ENCODE results near the gene ZSCAN32.

The ZSCAN32 gene

DNA sequence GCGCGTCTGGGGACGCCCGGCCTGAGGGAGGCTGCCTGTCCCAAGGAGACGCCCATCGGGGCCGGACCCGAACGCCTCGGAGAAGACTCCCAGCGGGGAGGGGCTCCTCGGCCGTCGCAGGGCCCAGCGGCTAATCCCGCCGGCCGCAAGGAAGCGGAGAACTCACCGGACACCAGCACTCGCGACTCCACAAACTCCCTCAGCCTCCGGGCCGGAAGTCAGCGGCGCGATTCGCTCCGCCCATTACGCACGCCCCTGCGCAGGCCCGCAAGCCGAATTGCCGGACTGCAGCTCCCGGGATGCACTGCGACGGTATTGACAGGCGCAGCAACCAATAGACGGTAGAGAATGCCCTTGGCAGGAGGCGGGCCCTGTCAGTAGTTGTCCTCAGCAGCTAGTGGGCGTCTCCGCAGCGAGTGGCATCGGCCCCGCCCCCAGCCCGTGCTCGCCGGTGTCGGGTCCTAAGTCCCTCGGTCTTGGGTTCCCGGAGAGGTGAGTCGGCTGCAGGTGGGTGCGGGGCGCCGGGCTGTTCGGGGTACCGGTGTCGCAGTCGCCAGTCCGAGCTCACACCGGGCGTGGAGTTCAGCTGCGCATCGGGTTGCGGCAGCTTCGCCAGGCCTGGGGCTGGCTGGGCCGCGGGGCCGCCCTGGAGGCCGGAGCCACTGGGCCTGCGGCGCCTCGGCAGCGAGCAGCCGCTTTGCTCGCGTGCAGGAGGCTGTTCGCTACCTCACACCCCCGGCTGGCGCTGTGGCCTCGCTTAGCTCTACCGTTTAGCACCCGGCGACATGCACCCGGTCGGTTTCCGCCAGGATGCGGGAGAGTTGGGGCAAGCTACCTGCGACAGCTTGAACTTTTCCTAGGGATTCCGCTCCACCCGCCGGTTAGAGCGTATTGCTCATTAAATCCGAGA lies at the start of gene ZSCAN32, which contains the start of gene ZNF174:
Gene ZSCAN32 (minus strand): TSS at position 226 of the 910 bp plus-strand sequence. CDS start 3,447 bp downstream, outside the sequence.
Gene ZNF174 (plus strand): TSS at position 437 of the 910 bp plus-strand sequence. CDS start 790 bp downstream, outside the sequence.
- peak; percentile 98 for DNase-seq (ENCODE audit: low spot score)

DNA sequence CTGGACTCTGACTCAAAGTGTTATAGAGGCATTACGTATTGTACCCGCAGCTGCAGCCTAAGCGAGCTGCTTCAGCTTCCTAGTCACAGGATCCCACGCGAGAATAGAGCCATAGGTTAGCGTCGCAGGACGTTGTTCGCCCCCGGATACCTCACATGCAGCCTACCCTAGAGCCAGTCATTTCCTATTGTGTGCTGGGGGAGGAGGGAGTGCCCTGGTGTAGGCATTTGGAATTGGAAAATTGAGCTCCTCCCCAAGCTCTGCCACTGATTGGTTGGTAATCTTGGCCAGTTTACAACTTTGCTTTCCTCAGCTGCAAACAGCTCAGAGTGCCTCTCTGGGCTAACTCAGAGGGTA lies 43.2 kb upstream of the ZSCAN32 start:
- DNase-seq (ENCODE audit: low spot score): peak; percentile 50

DNA sequence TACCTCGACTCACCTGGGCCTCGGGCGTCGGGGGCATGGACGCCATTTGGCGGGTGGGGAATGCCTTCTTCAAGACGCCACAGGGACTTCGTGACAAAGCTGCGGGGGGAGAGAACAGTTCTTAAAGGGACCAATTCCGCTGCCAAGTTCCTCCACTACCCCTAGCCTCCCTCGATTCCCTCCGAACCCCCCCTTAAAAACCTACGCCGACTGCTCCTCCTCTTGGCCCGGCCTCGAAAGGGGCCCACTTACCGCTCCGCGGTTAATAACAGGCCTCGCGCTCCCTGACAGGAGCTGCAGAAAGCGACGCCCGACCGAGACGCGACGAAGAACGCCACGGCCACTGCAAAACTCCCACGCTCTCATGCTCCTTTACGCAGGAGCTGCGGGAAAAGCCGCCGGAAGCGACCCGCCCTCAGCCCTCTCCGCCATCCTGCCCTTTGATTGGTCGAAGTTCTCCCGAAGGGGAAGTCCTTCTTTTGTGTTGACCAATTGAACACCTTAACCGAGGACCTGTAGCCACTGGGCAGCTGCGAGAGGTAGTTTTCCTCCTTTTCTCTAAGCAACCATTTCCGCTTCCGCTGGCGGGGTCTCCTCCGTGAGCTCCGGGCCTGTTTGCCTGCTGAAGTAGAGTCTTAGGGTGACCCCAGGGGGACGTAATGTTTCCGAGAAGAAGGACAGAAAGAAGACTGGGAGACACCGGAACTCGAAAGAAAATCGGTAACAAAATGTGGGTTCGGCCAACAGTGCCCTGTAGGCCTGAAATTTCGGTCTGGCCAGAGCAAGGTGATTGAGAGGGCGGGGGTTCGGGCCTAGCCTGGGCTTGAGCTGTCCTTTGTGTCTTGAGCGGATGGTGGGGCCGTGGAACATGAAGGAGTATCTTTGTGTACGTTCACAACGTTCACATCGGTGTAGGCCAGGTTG lies 42.6 kb upstream of the ZSCAN32 start, which contains the start of the genes NAA60 and ZNF597:
Gene NAA60 (plus strand): TSS at position 573 of the 924 bp plus-strand sequence. CDS start 32,548 bp downstream, outside the sequence.
Gene ZNF597 (minus strand): TSS at position 397 of the 924 bp plus-strand sequence. CDS start 351 bp downstream, at position 46.
- DNase-seq (ENCODE audit: low spot score): peak; percentile 89

DNA sequence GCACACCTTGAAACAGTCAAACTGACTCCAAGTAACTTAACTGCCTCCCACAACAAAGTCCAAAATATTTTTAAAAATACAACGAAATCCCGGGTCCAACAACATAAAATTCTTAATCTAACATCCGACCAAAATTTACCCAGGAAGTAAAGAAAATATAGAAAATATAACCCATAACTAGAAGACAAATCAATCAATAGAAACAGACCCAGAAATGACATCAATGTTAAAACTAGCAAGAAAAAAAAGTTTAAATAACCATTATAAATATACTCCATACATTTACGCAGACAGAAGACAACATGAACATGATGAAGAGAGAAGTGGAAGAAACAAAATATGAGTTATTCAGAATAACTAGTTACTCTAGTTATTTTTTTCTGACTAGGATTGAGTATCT lies 38.8 kb upstream of the ZSCAN32 start:
- no peak for DNase-seq (ENCODE audit: low spot score)

DNA sequence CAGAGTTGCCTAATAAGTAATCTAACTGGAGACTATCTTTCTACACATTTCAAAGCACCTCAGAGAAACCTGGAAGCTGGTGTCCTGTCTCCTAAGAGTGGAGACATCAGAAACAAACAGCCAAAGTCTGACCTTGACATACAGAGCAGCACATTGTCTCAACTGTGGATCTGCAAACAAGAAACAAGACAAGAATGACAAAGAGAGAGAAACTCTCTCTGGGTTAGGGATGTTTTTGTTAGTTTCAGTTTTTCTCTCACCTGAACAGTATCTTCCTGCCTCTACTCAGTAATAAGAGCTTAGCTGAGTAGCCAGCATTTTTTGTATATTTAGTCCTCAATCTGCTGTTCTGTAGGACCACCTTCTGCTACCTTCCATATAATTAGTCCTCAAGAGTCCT lies 33.6 kb upstream of the ZSCAN32 start:
- no peak for DNase-seq (ENCODE audit: low spot score)

DNA sequence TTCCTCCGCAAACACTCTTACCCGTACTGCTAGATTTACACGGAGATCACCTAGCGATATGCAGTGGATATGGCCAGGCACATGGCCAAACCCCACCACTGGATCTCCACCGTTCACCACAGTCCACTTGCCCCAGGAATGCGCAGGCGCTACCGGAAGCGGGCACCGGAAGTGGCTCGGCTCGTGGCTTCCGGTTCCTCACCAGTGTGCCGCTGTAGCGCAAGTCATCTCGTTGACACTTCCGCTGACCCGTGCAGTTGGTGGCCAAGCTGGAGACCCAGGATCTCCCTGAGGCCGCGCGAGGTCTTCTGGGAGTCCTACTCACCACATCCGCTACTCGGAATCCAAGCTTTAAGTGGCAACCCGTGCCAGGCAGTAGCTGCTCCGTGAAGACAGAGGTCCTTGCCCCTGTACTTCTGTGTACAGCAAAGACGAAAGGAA lies 31.0 kb upstream of the ZSCAN32 start:
- DNase-seq (ENCODE audit: low spot score): peak; percentile 26

DNA sequence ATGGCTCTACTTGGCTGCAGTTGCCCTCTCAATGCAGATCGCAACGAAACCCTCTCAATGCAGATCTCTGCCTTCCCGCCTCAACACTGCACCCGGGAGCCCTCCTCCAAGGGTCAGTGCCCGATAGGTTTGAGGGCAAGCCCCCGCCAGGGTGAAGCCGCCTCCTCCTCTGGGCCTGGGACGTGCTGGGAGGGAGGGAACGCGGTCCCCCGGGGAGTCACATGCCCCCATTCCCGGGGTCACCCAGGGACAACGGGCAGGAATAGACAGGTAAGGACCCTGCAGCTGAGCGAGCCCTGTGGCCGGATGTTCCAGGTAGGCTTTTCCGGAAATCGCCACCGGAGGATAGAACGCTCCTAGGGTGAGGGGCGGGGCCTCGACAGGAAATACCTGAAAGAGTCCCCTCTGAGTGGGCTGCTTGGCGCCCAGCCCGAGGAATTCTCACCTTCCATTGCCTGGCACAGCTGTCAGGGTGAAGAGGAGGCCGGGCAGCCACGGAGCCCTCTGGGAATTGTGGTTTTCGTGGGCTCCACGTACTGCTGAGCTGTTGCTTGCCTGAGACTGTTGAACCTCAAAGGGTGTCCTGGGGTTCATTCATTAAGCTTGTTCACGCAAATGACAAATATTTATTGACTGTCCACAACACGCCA lies 13.1 kb upstream of the ZSCAN32 start:
- DNase-seq (ENCODE audit: low spot score): no peak

DNA sequence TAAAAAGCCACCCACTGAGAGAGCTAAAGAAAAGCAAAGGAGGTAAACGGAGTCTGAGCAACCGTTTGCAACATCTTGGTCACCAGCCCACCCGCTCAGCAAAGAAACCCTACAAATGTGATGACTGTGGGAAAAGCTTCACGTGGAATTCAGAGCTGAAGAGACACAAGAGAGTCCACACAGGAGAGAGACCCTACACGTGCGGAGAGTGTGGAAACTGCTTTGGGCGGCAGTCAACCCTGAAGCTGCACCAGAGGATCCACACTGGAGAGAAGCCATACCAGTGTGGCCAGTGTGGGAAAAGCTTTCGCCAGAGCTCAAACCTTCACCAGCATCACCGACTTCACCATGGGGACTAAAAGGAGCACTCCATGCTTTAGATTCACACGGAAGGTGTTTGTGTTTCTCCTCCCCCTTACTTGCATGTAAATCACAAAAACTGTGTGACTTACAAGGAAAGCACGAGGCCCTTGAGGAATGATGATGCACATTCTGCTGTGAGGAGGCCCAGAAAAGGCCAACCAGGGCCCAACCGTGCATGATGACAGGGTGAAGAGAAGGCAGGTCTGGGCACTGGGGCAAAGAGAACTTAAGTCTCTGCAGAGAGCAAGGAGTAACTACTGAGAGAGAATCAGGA lies 7.9 kb upstream of the ZSCAN32 start:
- no peak for DNase-seq (ENCODE audit: low spot score)

DNA sequence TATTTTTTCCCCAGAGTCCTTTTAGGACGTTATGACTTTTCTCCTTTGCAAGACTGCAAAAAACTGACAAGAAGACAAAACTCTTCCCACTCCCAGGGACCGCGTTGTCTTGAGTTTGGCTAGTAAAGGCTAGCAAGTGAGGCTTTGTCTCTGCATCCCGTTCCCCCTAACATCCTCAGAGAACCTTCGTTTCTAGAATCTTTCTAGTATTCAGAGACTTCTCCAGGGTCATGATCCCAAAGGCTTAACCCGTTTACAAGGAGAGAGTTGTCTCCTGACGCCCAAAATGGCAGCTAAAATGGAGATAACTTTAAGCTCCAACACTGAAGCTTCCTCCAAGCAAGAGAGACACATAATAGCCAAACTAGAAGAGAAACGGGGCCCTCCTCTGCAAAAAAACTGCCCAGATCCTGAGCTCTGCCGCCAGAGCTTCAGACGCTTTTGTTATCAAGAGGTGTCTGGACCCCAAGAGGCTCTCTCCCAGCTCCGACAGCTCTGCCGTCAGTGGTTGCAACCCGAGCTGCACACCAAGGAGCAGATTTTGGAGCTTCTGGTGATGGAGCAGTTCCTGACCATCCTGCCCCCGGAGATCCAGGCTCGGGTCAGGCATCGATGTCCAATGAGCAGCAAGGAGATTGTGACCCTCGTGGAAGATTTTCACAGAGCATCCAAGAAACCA lies 1.1 kb upstream of the ZSCAN32 start:
- no peak for DNase-seq (ENCODE audit: low spot score)

DNA sequence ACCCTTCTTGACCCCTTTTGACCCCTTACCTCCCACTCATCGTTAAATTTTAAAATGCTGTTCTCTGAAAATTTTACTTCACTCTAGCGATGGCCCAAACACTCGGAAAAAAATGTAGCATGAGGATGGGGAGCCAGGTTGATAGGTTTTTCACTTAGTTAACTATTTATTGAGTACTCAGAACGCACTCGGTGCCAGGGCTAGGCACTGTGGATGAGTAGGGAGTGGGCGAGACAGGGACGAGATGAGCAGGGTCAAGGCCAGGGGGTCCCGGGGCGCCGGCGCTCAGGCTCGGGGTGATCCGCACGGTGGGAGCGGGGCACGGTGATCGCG lies 392 bp downstream of the ZSCAN32 start:
- DNase-seq (ENCODE audit: low spot score): no peak

DNA sequence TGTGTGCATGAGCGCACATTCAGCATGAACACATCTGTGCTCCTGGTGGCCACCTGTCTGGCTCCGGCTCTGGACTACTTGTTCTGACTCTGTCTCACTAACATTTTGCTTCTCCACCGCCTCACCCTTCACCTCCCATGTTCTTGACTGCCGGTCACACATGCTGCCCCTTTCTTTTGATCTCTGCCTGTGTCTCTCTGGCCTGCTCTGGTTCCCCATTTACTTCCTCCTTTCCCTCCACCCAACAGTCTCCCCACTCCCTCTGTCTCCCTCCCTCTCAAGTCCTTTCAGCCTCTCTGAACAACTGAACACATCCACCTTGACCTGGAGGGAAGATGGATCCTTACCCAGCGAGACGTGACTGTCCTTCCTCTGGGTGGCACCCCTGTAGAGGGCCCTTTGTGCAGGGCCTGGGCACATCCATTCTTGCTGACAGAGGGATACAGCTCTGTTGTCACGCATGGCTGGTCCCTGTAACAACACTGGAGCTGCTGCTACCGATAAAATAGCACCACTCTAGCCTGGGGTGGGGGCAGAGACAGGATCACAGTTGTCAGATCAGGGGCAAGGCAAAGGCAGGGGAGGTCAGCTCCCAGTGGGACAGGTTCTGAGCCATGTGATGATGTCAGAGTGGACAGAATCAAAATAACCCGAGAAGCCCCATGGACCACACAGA lies 11.0 kb downstream of the ZSCAN32 start:
- no peak for DNase-seq (ENCODE audit: low spot score)

DNA sequence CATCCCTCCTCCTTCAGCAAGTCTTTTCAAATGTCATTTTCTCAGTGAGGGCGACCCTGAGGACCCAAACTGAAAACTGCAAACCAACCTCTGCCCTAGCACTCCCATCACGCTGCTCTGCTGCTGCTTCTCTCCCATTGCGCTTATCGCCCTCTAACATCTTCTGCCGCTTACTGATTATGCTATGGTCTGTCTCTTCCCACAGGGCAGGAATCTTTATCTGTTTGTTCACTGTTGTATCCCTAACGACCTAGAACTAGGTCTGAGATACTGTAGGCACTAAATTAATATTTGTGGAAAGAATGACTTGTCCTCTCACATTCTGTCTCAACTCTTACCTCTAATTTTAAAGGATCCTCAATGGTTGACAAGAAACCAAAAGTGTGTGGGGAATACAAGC lies 12.5 kb downstream of the ZSCAN32 start:
- no peak for DNase-seq (ENCODE audit: low spot score)

DNA sequence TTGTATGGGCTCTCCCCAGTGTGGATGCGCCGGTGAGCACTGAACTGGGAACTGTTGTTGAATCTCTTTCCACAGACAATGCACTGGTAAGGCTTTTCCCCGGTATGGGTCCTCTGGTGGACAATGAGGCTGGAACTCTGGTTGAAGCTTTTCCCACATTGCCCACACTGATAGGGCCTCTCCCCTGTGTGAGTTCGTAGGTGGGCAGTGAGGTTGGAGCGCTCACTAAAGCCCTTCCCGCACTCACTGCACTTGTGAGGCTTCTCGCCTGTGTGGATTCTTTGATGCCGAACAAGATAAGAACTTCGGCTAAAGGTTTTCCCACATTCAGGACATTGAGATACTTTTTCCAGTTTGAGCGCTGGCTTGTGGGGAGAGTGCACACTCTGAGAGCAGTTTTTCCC lies 17.8 kb downstream of the ZSCAN32 start:
- no peak for DNase-seq (ENCODE audit: low spot score)

DNA sequence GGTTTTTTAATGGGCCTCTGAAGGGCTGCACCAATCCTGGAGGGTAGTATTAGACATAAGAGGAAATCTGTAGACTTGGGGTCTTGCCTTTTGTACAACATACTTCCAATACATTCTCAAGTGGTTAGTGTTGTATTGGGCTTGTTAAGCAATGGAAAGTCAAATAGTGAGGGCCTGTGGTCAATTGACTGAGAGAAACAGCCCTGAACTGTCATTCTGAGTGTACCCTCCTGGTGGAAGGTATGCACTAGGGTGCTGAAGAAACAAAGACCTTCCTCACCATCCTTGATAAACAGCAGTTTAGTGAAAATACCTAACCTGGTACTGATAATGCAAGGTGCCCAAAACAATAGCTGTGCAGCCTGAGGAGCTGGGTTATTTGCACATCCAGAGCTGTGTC lies 22.9 kb downstream of the ZSCAN32 start:
- no peak for DNase-seq (ENCODE audit: low spot score)

DNA sequence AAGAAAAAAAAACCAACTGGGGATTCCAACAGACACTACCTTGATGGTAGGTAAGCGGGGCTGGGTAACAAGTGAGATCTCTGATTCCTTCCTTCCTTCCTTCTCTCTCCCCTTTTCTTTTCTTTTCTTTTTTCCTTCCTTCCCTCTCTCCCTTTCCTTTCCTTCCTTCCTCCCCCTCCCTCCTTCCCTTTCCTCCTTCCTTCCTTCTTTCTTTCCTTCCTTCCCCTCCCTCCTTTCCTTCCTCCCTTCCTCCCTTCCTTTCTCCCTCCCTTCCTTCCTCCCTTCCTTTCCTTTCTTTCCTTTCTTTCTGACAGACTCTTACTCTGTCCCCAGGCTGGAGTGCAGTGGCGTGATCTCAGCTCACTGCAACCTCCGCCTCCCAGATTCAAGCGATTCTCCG lies 25.1 kb downstream of the ZSCAN32 start:
- no peak for DNase-seq (ENCODE audit: low spot score)

DNA sequence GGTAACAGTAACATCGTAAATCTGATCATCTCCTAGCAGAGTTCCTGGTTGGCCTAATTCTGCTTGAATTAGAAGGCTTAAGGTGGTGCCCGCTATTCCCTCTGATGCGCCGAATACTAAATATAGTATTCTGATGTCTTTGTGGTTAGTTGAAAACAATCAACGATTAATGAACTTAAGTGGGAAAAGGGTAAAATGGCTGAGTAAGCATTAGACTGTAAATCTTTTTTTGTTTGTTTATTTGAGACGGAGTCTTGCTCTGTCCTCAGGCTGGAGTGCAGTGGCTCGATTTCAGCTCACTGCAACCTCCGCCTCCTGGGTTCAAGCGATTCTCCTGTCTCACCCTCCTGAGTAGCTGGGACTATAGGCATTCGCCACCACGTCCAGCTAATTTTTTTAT lies 31.7 kb downstream of the ZSCAN32 start:
- no peak for DNase-seq (ENCODE audit: low spot score)

DNA sequence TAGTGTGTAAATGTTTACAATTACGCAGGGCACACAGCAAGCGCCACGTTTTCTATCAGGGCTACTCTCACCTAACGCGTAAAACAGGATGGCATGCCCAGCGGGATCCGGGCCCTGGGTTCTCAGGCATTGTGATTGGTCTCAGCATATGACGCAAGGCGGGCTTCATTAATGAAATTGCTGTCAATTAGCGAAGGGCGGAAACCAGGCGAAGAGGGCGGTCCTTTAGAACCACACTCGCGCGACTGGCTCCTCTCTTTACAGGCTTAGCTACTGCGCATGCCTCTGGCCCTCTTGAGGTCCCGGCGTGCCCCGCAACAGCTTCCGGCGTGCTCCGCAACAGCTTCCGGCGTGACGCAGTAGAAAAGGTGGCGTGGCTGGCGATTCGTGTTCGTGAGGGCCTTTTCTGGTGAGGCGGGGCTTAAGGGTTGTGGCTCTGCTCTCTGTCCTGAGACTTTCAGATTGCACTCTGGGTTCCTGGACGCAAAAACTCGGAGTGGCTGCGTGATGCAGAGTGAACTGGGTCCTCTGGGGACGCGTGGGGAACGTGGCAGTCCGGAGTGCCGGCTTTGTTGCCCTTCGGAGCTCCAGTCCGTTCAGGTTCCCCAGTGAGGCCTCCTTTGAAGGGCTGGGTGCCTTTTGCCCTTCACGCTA lies 35.9 kb downstream of the ZSCAN32 start:
- DNase-seq (ENCODE audit: low spot score): peak; percentile 94

DNA sequence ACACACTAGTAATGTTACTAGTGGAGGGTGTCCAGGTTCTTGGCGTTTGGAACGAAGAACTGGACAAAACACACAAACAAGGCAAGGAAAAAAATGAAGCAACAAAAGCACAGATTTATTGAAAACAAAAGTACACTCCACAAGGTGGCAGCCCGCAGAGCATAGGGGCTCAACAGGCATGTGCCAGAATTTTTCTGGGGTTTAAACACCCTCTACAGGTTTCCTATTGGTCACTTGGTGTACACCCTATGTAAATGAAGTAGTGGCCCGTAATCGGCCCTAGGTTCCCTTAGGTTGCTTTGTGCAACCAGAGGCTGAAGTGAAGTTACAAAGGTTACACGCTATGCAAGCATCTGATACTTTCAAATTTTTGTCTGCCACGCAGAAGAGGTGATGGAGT lies 37.0 kb downstream of the ZSCAN32 start:
- no peak for DNase-seq (ENCODE audit: low spot score)

DNA sequence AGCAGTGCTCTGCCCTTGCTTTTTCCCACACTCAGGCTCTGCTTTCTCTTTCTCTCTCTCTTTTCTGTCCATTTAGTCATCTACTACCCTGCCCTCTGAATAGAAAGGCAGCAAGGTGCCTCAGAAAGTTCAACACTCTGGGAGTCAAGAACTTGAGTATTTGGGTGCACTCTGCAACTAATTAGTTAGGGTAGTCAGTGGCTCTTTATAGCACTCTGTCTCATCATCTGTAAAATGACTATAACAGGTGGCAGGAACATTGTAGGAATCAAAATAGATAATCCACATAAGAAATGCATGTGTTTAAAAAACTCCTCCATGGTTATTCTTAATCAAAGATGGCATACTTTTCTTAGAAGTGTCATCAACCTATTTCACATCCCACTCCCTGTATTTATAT lies 37.9 kb downstream of the ZSCAN32 start:
- DNase-seq (ENCODE audit: low spot score): no peak

DNA sequence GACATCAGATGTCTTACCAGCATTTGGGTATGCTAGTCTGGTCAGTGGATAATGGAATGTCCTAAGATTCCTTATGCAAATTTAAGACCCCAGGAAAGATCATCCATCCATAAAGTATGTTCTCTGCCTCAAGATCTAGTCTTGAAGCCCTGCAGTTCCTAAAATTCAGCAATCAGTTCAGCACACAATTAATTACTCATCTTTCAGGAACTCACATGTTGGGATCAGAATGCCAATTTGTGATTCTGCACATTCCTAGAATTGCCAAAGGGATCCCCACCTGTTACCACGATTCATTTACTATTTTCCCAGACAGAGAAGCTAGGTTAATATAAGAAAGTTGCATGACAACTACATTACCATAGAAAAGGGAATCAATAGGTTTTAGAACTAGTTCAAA lies 41.9 kb downstream of the ZSCAN32 start:
- no peak for DNase-seq (ENCODE audit: low spot score)

Data from putamen (tissue), 1 donor.